OCI-LY1 (cell line): ENCODE data around the gene CMTM8.

Experiments used
- EZH2 ChIP-seq: fragments of 200-600 bp; sonication (generic), shearing (Covaris generic); IDR thresholded peaks from 2 replicates; pipeline ENCODE4 v1.8.0; 2017; ENCODE audit warnings: borderline replicate concordance, mixed run types, mild to moderate bottlenecking, antibody characterized with exemption, low read length, moderate library complexity, mixed read lengths
- TF ChIP-seq, protein P1 (sequence below): fragments of 200-600 bp; sonication (generic), shearing (Covaris generic); IDR thresholded peaks from 2 replicates; pipeline ENCODE4 v1.5.1; 2017; ENCODE audit warnings: mild to moderate bottlenecking, antibody characterized with exemption, low read length, moderate library complexity, mixed read lengths

GRCh38 chr3:32240159-32240545 is 1.7 kb downstream of the CMTM8 start:
- TF ChIP-seq, protein P1, sequence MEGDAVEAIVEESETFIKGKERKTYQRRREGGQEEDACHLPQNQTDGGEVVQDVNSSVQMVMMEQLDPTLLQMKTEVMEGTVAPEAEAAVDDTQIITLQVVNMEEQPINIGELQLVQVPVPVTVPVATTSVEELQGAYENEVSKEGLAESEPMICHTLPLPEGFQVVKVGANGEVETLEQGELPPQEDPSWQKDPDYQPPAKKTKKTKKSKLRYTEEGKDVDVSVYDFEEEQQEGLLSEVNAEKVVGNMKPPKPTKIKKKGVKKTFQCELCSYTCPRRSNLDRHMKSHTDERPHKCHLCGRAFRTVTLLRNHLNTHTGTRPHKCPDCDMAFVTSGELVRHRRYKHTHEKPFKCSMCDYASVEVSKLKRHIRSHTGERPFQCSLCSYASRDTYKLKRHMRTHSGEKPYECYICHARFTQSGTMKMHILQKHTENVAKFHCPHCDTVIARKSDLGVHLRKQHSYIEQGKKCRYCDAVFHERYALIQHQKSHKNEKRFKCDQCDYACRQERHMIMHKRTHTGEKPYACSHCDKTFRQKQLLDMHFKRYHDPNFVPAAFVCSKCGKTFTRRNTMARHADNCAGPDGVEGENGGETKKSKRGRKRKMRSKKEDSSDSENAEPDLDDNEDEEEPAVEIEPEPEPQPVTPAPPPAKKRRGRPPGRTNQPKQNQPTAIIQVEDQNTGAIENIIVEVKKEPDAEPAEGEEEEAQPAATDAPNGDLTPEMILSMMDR, result peak; percentile 83
- no peak for TF ChIP-seq EZH2
